HG02973 (cell line): ENCODE measurements around the gene CAPS.

Experiments used
- ATAC-seq: cut with Tn5 transposase; IDR thresholded peaks from one replicate; pipeline ENCODE4 v1.9.1; 2021; ENCODE audit warnings: moderate library complexity; ENCODE audit not compliant: unreplicated experiment

Gene CAPS

GRCh38 chr19:5891938-5892771, 21.9 kb upstream of the CAPS start:
- no peak for ATAC-seq

DNA sequence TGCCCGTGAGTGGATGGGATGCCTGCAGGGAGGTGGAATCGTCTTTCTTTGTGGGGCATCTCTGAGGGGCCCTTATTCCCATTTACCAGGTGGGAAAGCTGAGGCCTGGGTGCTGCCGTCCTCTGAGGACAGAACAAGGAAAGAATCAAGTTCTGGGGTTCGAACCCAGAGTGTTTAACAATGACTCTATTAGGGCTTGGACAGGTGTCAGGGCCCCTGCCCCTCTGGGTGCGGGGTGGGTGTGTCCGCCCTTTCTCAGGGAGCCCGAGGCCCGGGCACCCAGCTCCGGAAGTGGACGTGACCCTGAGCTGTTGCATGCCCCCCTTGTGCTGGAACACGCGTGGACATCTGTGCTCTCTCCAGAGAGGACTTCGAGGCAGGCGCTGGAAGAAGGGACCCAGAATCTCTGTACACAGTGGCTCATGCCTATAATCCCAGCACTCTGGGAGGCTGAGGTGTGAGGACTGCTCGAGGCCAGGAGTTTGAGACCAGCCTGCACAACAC, 21.2 kb upstream of the CAPS start:
- ATAC-seq = no peak

DNA sequence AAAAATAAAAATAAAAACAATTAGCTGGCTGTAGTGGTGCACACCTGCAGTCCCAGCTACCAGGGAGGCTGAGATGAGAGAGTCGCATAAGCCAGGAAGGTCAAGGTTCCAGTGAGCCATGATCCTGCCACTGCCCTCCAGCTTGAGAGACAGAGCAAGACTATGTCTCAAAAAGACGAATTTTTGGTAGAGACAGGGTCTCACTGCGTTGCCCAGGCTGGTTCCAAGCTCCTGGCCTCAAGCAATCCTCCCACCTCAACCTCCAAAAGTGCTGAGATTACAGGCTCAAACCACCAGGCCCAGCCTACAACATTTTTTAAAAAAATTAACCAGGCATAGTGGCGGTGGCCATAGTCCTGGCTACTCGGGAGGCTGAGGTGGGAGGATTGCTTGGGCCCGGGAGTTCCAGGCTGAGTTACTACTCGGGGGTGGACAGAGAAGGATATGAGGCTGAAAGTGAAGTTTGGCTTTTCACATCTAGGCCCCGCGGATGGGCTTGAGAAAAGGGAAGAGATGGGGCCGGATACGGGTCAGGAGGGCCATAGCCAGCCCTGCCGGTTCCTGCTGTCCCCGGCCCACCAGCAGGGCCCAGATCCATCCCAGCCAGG, 20.7 kb upstream of the CAPS start:
- ATAC-seq = no peak

DNA sequence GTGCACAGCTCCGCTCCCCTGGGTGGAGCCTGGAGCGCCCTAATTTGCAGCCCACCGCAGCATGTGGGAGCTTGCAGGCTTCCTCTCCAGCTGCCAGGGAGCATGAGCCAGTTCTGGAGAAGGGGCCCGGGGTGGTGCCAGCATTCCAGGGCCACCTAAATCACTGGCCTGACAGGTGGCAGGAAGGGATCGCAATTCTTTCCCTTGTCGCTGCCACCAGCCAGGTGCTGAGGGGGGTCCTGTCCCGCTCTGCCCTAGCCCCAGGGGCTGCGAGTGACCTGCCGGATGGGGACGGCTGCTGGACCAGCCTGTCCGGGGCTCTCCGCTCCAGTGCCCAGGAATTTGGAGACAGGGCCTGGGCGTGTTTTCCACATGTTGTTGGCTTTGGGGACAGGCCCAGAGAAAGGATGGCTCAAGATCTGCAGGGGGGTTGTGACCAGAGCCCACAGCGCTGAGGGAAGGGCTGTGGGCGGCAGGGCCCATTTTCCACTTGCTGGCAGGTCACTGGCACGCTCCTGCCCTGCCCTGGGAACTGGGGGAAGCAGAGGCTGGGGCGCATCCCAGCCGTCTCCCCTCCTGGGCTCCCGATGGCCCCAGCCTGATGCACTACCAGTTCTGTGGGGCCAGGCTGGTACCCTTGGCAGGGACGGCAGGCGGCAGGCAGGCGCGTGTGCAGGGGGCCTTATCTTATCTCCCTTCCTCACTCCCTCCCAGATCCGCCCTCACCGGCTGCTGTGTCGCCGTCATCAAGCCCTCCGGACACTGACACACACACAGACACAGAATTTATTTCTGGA, 19.9 kb upstream of the CAPS start:
- no peak for ATAC-seq

DNA sequence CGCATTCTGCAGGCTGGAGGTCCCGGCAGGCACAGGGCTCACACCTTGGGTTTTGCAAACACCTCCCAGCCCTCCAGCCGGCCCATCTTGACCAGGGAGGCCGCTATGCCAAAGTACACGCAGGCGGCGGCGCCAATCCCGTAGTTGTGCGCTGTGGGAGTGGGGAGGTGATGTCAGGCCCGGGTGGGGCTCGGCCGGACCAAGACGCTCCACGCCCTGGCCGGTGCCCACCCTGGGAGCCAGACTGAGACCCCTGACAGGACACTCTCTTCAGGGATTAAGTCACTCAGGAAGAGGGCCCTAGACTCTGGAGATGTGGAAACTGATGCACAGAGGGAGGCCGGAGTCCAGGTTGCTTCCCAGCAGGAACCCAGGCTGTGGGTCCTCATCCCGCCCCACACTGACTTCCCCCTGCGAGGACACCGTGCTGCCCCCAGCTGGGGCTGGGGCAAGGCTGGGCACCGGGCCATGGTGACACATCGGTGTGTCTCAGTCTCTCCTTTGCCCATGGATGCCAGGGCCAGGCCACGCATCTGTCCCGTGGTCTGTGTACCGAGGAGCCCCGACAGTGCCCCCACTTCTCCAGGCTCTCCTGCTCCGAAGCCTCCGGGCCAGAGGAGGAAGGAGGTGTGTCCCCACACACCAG, 19.2 kb upstream of the CAPS start:
- no peak for ATAC-seq

GRCh38 chr19:5895409-5895808, 18.6 kb upstream of the CAPS start:
- ATAC-seq = no peak

- ATAC-seq = no peak
These were observed 18.2 kb upstream of the CAPS start for GRCh38 chr19:5895890-5896289.

DNA sequence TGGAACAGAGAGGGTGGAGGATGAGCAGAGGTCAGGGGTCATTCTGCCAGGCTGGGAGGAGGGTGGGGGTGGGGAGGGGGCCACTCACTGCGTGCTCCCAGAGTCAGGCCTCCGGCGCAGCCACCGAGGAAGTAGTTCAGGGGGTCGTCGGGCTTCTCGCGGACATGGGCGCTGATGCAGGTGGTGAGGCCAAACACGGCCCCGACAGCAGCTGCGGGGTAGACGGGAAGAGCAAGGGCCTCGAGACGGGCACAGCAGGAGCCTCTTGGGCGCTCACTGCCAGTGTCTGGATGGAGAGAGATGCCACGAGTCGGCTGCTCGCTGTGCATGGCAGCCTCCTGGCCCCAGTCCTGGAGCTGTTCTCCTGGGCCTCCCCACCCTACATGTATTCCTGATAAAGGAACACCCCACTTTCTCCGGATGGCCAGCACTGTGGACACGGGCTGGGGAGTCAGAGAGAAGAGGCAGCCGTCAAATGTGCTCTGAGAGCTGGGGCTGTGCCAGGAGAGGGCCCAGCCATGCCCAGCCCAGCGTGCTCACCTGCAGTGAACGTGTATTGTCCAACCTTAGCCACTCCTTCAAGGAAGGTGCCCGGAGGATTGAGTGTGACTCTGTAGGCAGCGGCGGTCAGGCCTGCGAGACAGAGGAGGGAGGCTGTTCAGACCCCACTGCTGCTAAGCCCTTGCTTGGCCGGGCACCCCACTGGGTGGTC, 17.5 kb upstream of the CAPS start:
- no peak for ATAC-seq

DNA sequence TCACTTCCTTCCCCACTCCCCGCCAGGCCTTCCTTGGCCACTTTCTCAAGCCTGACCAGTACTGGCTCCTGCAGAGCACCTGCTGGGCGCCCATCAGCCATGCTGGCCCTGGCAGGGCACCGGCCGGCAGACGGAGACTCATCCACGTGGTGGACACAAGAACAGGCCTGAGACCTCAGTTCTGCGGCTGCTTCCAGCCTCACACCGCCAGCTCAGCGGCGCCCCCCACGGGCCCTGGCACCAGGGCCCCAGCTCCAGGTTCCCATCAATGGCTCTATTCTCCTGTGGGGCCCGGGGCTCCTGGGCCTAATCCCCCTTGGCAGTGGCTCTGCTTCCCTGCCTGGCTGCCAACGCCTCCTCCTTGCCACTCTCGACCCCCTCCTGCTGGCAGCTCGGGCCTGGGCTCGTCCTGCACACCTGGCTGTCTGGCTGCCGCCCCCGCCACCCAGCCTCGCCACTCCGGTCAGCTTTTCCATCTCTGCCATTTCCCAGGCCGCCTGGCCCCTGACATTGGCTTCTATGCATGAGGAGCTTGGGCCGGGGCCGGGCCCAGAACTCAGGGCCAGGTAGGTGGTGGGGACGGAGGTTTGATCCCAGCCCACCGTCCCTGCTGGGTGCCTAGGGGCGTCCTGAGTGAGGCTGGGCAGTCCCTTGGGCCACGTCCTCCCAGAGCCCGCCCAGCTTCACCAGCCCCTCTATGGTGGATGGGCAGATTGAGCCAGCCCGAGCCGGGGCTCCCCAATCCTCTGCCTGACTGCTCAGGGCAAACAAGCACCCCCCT, 16.7 kb upstream of the CAPS start:
- no peak for ATAC-seq

GRCh38 chr19:5899728-5900526, 14.1 kb upstream of the CAPS start:
- ATAC-seq = no peak

DNA sequence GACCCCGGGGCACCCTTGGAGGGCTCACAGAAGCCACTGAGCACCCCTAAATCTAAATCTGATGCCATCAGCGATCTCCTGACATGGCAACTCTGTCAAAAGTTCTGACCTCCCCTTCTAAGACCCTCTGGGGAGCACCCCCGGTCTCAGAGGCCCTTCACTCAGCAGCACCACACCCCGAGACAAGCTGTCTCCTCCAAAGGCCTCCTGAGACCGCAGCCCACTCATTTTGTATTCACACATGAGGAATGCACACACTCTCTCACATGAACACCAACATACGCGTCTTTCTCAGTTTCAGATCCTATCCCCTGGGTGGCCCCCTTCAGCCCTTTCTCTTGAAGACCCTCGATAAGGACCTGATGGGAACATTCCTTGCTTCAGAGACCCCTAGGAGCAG, 13.1 kb upstream of the CAPS start:
- no peak for ATAC-seq

DNA sequence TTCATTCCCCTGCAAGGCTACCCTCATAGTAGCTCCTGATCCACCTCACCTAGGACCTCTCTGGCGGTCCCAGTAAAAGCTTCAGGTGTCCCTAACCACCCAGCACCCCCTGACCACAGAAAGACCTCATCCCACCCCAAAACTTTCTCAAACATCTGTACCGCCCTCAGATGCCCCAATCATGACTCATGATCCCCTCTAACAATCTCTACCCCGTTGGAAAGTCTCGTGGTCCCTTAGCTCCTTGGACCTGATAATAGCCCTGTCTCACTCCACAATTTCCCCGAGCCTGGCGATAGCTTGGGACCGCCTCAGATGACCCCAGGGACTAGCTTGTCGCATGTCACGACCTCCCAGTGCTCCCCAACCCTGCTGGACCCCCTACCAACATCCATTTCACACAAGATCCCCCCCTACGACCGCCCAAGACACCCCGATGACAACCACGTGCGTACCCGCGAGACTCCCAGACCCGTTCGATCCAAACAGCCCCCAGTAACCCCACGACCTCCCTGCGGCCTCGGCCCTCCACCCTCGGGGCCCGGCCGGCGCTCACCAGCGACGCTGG, 10.9 kb upstream of the CAPS start:
- ATAC-seq = no peak

DNA sequence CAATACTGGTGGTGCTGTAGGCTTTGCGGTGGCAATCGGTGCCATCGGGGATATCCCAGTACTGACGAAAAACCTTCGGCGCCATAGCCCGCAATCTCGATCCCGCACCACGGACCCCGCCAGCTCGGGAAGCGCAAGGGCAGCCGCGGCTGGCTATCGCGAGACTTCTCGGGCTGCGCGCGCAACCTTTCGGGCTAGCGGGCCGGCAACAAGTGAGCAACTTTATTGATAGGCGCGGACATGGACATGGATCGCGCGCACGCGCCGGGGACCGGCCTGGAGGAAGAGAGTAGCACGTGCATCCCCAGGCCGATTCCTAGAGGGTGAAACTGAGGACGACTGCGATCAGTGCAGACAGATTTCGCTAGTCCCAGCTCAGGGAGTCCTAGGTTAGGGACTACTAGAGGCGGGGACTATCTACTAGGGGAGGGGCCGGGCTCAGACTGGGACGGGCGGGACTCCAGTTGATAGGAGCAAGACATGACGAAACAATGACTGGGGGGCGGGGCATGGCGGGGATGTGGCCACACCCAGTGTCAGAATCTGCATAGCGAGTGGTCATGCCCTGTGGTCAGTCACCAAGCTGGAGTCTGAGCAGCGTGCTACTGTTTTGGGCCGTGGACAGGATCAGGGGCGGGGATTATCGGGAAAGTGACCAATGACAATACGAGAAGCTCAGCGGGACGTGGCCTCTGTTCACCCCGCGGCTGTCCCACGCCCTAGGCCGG, 10.3 kb upstream of the CAPS start, which contains the start of gene NDUFA11:
TSS of gene NDUFA11 (minus strand) at position 167 of the 728 bp plus-strand sequence. CDS start at position 85, 82 bp downstream.
- peak; percentile 29 for ATAC-seq

DNA sequence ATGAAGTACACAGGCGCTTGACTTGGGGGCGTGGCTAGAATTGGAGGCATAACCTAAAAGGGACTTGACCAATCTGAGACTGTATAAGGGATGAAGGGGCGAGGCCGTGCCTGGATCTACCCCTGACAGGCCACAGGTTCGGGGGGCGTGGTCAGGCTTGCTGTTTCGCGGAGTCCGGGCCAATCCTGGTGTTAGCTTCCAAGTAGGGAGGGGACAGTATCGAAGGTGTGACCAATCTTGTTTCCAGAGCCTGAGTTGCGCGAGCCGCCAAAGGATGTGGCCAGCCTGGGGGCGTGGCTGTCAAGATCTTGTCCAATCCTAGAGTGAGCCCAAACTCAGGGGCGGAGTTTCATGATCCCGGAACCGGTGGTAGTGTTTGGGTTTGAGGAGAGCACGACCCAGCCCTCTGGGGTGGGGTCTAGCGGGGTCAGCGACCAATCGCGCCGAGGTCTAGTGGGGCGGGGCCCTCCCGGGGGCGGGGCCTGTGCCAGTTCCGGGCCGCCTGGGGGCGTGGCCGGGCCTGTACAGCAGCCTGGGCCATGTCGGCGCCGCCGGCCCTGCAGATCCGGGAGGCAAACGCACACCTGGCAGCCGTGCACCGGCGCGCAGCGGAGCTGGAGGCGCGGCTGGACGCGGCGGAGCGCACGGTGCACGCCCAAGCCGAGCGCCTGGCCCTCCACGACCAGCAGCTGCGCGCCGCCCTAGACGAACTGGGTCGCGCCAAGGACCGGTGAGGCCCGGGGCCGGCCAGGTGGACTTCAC, 9.5 kb upstream of the CAPS start, which contains the start of gene VMAC:
TSS of gene VMAC (plus strand) at position 521 of the 762 bp plus-strand sequence. CDS start at position 540, 19 bp downstream.
- peak; percentile 71 for ATAC-seq

DNA sequence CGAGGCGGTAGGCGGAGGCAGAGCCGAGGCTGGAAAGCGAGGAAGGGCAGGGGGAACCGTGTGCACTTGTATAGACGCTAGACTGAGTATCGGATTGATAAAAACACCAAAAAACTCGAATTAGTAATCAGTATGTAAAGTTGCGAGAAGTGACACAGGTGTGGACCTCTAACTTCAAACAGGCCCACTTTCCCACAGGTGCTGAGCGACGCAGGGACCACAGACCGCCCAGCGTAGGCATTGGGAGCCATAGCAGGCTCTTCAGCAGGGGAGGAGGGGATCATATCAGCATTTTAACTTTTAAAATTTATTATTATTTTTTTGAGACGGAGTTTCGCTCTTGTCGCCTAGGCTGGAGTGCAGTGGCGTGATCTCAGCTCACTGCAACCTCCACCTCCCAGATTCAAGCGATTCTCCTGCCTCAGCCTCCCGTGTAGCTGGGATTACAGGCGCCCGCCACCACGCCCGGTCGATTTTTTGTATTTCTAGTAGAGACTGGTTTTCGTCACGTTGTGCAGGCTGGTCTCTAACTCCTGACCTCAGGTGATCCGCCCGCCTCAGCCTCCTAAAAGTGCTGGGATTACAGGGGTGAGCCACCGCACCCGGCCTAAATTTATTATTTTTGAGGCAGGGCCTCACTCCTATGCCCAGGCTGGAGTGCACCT, 8.8 kb upstream of the CAPS start:
- ATAC-seq = no peak

DNA sequence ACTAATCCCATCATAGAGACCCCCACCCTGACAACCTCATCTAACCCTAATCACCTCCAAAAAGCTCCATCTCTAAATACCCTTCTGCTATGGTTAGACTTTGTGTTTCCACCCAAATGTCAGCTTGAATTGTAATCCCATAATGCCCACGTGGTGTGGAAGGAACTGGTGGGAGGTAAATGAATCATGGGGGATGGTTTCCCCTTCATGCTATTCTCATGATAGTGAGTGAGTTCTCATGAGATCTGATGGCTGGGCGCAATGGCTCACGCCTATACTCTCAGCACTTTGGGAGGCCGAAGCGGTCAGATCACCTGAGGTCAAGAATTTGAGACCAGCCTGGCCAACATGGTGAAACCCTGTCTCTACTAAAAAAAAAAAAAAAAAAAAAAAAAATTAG, 6.8 kb upstream of the CAPS start:
- no peak for ATAC-seq
